Islet of Langerhans (tissue), 1 donor: Measurements from ENCODE around the gene MIPEP.

Experiments used
- FAIRE-seq: peaks from one replicate; lab custom pipeline; 2011; peaks lifted over from hg19 to GRCh38; lab: Jason Lieb, UNC

The MIPEP gene

DNA sequence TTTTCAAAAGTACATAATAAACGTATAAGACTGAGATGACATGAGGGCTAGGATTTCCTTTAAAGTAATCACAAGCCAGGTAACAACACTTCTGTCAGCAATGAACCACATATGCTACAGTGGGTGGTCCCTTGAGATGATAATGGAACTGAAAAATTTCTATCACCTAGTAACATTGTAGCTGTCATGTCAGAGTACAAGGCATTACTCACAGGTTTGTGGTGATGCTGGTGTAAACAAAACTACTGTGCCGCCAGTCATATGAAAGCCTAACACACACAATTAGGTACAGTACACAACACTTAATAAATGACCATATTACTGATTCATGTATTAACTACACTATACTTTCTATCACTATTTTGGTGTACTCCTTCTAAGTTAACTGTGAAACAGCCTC lies 36.8 kb downstream of the MIPEP start:
- no peak for FAIRE-seq

DNA sequence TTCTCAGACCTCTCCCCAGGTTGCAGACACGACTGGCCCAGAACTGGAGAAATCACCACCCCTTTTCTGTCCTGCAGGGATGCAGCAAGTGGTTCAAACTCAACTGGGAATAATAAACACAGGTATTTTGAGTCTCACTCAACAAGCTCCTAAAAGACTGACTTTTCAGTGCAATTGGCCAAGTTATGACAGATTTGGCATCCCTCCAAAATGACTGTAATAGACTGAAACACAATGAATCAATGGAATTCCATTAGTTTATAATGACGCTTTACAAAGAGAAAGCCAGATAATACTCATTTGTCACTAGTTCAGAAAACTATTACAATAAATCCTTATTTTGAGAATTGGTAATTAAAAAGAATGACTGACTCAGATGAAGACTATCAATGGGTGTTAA lies 38.1 kb downstream of the MIPEP start:
- no peak for FAIRE-seq

DNA sequence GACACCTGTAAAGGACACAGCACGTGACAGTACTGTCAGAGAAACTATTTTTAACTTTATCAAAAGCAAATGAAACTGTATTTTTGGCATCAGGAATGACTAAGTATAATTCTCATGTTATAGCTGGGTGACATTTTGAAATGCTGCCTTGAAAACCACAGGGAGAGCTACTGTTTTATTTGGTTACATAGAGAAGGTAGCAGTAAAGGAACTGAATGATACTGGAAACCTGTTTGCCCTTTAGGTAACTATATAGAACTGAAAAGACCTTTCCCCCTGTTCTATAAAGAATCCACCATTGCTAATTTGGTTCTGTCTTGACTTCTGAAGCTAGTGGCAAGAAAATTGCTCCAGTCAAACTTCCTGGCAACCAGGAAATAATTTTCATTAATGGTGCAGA lies 39.1 kb downstream of the MIPEP start:
- FAIRE-seq, result peak; percentile 69

DNA sequence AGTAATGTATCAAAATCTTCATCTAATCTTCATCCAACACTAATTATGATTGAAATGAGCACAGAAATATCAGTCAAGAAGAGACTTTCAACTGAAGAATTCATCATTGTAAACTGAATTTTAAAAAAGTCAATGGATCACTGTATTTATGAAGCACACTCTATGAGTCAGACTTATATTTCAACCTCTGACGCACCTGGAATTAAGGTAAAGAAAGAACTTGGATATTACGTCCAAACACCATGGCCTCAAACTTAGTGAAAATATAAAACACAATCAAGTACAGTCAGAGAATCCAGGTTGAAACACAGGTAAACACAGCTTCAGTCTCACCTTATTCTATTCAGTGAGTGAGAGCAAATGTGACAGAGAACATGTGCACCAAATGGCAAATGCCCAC lies 39.5 kb downstream of the MIPEP start:
- FAIRE-seq, result no peak

DNA sequence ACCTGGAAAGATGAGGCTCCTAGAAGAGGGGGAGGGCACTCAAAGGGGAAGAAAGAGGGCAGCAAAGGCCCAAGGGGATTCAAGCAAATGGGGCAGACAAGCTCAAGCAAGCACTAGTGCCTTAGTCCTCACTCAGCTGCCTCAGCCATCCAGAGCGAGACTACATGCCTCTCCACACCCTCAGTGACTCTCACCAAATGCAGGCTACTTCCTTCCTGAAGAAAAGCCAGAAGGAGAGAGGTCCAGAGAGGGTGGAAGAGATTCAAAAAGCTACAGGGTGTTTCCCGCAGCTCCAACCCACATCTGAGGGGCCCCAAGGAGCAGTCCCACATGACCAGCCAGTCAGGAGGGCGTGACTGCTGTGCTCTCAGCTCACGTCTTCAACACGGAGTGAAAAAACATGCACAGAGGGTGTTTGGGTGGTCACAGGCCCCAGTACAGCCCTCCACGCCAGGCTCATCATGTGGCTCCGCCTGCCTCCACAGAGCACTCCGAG lies 40.5 kb downstream of the MIPEP start:
- FAIRE-seq, result no peak

DNA sequence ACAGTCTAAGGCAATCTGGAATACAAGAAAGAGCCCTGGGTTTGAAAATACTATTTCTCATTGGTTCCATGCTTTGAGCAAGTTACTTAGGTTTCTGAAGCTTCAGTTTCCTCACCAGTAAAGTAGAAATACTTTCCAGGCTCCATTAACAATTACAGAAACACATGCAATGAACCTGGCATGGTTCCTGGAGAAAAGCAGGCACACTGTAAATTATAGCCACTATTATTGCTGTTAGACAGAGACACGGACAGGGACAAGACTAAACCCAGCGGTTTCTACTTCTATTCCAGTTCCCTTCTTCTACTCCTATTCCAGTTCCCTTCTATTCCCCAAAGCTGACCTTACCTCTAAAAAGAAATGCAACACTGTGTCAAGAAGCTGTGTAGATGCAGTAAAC lies 41.2 kb downstream of the MIPEP start:
- no peak for FAIRE-seq

DNA sequence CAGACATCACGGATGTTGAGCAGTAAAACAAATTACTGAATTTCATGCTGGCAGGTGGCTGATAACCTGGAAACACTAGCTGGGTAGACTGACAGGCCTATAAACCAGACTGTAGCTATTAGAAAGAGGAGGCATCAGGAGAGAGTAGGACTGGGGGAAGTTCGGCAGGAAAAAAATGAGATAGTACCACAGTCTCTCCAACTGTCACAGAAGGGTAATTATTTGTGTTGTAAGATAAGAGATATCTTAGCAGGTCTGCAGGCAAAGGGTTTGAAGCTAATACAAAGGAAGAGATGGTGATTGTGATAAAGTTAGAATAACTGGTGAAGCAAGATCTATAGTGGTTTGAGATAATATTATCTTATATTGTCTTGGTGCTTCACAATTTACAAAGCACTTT lies 41.7 kb downstream of the MIPEP start:
- FAIRE-seq, result no peak

DNA sequence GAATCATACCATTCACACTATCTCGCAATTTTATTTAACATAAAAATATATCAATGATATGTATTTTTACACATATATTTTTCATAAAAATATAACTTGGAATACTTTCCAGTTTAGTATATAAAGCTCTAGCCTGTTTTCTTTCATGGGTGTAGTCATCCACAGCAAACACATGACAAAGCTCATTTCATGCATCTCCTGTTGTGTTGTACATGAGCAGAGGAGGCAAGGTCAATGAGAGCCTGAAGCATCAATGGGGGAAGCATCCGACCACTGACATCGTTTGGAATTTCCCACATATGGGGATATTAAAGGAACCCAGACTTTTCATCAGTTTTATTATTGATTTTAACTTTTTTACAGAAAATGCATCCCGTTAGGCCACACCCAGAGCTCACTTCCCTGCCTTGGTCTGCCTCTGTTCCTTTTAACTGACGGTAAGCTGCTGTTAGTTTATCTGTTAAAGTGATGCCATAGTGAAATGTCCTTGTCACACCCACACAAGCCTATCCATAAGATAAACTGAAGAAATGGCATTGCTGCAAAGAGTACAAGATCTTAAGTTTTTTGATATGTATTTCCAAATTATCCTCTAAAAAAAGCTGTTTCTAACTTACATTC lies 44.0 kb downstream of the MIPEP start:
- no peak for FAIRE-seq

DNA sequence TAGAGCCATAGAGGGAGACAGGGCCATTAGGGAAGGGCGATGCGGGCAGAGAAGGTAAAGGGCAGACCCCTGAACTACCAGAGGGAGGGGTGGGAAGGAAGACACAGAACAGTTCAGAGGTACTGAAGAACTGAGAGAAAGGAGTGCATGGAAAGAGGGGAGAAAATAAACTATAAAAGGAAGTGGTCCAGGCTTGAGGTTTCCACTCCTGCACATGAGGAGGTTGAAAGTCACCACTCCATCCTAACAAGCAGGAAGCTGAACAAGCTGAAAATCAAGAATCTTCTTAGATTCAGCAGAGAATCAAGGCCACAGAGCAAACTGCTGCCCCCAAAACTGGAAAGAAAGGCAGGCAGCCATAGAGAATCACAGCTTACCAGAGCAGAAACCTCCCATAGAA lies 45.1 kb downstream of the MIPEP start:
- FAIRE-seq, result no peak

DNA sequence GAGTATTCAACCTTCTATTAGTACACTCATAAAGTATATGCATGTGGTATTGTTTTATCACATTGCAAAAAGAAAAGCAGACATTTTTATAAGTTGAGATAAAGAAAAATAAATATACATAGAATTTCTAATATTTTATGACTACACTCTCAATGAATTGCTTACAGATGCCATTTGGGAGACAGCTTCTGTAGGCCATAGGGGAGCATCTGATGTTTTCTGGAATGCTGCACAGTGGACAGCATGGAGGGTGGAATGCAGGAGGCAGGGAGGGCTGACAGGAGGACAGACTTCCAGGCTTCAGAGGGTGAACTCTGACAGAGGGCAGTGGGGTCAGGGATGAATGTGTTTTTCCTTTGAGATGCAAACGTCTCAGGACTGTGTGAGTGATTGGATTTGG lies 45.8 kb downstream of the MIPEP start:
- no peak for FAIRE-seq

DNA sequence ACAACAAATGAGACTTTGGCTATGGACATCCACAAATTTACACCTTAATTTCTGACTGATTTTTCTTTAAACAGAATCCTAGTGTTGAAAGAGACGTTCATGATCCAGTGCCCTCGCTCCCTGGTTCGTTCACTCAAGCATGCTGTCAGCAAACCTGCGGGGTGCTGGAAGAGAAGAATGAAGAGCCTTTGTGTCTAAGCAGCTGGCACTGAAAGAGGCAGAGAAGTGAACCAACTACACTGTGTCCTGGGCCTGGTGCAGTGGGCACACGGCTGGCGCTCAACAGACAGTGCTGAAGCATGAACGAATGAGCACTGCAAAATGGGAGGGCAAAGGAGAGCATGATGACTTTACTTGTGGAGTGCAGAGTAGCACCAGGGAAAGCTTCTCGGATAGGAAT lies 46.8 kb downstream of the MIPEP start:
- FAIRE-seq, result no peak

DNA sequence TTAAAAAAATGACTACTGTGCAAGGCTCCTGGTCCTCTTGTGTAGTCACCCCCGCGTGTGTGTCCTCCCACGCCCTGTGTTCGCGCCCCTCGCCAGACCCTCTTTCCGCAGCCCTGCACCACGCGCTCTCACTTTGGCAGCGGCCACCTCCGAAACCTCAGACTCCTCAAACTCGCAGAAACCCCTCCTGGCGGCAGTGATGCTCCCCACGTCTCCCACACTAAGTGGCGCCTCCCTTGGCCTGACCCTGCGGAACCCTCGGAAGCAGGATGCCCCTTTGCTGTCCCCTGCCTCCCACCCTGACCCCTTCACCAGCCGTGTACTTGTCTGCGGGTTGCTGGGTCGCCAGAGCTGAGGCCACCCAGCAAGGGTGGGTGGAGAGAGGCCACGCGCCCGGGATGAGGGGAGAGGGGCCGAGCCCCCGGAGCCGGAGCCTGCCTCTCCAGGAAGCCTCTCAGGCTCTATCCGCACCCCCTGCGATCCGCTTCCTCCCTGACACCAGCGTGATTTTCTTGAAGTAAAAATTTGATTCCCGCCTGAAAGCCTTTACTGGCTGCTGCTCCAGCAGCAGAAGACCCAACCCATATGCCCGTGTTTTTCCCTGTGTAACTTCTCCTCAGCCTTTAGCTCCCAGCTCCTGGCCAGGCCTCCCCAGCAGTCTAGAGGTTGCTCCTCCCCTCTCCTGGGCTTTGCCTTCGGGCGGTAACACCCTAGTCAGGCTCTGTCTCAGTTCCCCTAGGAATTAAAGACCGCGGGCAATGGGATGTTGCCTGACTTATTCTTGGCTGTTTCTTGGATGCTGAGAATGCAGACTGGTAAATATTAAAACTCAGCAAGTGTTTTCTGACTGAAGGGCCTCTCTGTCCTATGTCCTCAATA lies 55.2 kb downstream of the MIPEP start:
- FAIRE-seq, result no peak

DNA sequence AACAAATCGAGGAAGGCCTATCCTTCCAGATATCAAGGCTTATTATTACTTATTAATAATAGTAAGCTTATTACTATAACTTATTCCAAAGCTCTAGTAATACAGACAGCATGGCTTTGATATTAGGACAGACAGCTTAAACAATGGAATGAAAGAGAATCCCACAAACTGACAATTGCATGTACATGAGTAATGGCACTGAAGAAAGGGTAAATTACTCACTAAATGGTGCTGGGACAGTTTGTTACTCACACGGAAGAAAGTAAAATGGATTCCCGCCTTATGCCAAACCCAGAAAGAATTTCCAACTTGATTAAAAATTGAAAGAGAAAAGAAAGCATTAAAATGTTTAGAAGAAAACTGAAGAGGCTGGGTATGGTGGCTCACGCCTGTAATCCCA lies 60.3 kb downstream of the MIPEP start:
- FAIRE-seq, result no peak

DNA sequence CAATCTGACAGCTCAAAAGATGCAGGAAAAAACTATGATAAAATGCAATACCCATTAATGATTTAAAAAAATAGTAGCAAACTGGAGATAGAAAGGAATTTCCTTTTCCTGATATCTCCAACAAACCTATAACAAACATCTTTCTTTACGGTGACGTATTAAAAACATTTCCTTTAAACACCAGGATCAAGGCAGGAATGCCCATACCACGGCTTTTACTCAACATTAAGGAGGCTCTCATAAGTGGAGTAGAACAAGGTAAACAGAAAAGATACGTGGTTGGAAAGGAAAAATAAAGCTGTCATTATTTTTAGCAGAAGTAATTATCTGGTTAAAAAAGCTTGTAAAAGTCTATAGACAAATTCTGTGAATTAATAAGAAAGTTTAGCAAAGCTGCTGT lies 61.1 kb downstream of the MIPEP start:
- FAIRE-seq, result peak; percentile 5

DNA sequence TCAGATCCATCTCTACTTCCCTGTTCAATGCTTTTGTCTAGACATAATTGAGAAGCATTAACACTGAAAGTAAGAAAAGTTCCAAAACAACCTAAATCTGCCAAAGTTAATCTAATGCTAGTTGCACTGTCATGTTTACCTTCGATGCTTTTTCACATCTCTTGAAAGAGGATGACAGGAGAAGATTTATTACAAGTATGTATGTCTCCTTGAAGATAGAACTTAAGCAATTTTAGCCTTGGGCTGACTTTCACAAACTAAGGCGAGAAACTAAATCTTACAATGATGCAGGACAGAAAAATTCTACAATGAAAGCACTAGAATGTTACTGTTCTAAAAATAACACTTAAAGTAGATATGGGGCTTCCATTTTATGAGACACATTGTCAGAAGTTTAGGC lies 64.0 kb downstream of the MIPEP start:
- FAIRE-seq, result peak; percentile 30

DNA sequence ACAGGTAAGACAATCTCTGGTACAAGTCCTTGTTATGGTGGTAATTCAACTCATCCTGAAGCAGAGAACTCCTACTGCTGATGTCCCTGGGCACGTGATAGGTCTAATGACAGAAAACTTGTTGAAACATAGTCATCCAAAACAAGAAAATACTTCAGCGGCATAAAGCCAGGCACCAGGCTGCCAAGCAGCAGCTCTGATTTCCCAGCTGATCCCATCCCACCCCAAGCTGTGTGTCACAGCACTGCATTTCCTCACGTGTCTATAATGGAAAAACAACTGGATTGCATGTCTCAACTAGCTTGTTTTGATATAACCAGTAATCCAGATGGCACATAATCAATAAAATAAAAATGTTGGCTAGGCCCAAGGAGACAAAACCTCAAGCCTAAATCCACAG lies 64.8 kb downstream of the MIPEP start:
- FAIRE-seq, result no peak

DNA sequence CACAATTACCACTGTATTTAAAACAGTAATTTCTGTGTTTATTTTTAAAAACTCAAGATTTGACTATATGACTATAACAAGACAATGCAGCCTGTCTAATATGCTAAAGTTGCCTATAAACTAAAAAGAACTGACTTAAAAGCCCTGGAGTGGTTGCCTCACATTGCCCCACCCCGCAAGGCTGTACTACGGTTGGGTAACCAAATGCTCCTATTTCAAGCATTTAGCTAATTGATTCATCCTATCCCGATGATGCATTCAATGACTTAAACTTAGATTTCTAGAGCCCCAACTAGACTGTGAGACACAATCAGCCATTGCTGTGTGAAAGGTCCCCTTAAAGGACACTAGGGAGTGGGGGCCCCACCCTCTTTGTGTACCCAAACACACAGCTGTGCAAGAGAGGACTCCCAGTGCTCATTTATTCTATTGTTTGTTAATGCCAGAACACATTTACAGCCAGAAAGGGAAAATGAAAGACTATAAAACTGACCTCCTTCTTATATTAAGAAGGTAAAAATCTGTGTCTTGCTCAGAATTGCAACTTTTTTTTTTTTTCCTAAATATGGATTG lies 66.9 kb downstream of the MIPEP start:
- FAIRE-seq, result no peak

DNA sequence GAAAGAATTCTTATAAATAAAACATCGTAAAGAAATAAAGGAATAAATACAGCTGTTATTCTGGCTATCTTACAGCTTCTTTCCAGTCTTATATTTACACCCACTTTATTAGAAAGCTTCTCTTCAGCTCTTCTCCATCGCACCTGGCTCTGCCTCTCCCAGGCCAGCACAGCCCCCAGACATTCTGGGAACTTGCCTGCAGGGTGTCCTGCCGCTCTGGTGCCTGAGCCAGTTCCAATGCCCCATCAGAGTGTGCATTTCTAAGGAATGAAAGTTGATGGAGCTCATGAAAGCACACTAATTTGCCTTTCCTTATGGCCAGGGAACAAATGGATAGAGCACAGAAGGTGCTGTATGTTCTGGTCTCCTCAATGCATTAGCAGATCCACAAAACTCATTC lies 68.7 kb downstream of the MIPEP start:
- no peak for FAIRE-seq

DNA sequence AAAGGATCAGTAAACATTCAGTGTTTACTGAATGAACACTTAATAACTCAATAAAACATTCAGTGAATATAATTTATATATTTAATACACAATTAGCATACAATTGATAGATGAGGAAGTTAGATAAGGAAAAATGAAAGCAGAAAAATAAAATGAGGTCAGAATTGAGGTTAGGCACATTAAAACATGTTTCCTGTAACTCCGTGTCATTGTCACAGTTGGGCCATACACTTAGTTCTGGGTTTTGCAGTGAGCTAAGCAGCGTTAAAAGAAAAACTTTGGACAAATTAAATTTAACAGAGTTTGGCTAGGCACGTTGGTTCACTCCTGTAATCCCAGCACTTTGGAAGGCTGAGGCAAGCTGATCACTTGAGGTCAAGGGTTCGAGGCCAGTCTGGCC lies 71.4 kb downstream of the MIPEP start:
- FAIRE-seq, result no peak

DNA sequence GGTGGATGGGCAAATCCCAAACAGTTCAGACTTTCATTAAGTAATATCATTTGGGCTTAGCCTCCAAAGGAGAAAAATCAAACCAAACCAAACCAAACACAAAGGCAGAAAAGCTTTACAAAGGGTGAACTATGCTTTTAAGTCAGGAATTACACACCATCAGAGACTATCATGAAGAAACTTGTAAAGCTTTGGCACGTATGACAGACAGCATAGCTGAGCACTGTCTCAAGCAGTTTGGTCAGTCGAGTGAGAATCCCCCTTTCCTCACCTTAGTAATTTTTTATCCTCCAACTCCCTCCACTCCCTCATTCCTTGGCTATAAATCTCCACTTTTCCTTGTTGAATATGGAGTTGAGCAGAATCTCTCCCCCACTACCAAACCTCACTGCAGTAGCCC lies 72.1 kb downstream of the MIPEP start:
- FAIRE-seq, result no peak

DNA sequence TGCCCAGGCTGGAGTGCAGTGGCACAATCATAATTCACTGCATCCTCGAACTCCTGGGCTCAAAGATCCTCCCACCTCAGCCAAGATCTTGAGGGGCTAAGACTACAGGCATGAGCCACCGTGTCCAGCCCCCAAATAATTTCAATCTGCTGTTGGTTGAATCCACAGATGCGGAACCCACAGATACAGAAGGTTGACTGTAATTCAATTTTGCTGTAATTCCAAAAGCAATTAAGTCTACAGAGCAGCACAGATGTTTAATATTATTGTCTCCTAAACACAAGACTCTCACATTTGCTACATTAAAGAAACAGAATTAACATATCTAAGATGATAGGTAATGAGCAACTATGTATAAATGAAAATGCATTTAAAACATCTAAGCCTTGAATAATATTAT lies 75.6 kb downstream of the MIPEP start:
- FAIRE-seq, result no peak

DNA sequence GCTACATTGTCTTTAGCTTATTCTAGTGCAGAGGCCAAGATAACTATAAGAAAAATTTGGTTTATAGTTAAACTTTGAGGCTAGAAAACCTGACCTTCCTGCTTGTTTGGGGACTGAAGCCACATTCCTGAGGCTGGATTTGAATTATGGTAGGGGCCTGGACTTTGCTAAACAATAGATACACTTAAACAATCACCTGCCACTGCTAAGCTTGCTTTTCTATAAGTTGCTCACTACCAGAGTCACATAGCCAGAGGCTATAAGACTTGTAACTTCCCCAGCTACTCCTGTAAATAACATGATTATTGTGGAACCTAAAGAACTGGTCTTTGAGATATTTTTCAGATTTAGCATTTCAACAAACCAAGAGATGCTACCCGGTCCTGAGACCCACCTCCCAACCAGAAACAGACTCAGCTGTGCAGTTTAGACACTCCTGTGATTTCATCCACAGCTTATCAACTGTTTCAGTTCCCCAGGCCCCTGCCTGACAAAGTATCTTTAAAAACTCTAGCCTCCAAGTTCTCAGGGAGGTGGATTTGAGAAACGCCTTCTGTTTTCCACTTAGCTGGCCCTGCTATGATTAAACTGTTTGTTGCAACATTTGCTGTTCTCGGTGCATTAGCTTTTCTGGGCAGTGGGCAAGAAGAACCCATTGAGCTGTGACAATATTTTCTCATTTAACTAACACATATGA lies 77.7 kb downstream of the MIPEP start:
- no peak for FAIRE-seq

DNA sequence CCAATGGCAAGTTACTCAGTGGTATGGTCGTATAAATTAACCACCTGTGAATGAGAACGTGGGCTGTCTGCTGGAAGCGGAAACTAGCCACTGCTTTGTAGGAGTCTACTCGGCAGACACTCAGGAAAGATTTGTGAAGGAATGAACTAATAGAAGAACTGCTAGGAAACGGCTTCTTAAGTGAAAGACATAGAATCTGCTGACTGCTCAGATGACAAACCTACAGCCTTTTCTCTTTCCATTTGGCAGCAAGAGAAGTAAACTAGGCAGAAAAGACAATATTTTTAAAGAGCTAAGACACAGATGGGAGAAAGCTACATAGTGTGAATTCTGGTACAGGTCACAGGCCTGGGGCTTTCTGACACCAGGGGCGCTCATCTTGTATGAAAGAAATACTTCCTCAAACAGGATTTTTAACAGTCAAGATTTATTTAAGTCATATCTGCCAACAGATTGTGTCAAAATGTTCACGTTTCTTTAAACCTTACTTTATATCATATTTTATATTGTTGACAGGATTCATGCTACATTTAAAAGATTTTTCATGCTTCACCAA lies 78.4 kb downstream of the MIPEP start:
- FAIRE-seq, result no peak
